ENCODE data around the gene PPIL6. TPM values are rescaled to one million over a fixed set of nuclear protein-coding genes. Genes with fewer than 3 reads are reported as not detected.

The PPIL6 gene
- total and polyA plus RNA-seq, 2 experiments from 2014 or later, result 1.7 TPM

- Mint-ChIP-seq H3K27me3 (ENCODE audit: insufficient read depth, low read depth, poor library complexity) (peaks cover 7% of the 10 kb centered on the region), H3K36me3 (ENCODE audit: low read depth) (no peaks in the 10 kb centered on the region), H3K9me3 (no peaks in the 10 kb centered on the region; the same call in 2 of the 3 replicates), H3K27ac (no peak overlapping the region), H3K4me1 (no peaks in the 10 kb centered on the region), H3K4me3 (no peak overlapping the region)
- Histone ChIP-seq H3K4me1 (ENCODE audit: insufficient read depth) (no peaks in the 10 kb centered on the region), H3F3A (replicated peaks; ENCODE audit: low read depth) (no peaks in the 10 kb centered on the region), H3K4me3 (no peak overlapping the region), H3K27me3 (ENCODE audit: insufficient read depth) (no peaks in the 10 kb centered on the region), H4K20me1 (replicated peaks; ENCODE audit: insufficient read depth) (no peaks in the 10 kb centered on the region), H3K79me2 (replicated peaks; ENCODE audit: insufficient read depth) (no peaks in the 10 kb centered on the region), H3K36me3 (ENCODE audit: insufficient read depth) (no peaks in the 10 kb centered on the region), H2AFZ (no peak overlapping the region), H3K4me2 (no peak overlapping the region), H3K9me2 (ENCODE audit: insufficient read depth) (peaks cover 9% of the 10 kb centered on the region; the same call in 1 of the 2 replicates), H3K27ac (ENCODE audit: low read depth) (no peak overlapping the region)
- no peak for DNase-seq (ENCODE audit: low spot score)
- no peak for ATAC-seq
- TF ChIP-seq EZH2 (IDR thresholded peaks at IDR 0.05; ENCODE audit: low read depth, unreplicated experiment), result no peak
- no peak for TF ChIP-seq CTCF (conservative IDR thresholded peaks at IDR 0.05; ENCODE audit: low read depth in 2 of 2)
Measured at GRCh38 chr6:109411034-109411433, 29.4 kb downstream of the PPIL6 start.

GRCh38 chr6:109406196-109406595 lies 34.2 kb downstream of the PPIL6 start:
- H3K4me1 ChIP-seq (ENCODE audit: insufficient read depth), result no peaks in the 10 kb centered on the region
- no peaks in the 10 kb centered on the region for H3K27me3 ChIP-seq (ENCODE audit: insufficient read depth)
- no peaks in the 10 kb centered on the region for H4K20me1 ChIP-seq (replicated peaks; ENCODE audit: insufficient read depth)
- H3K4me3 Mint-ChIP-seq, result no peak overlapping the region
- H3K9me3 Mint-ChIP-seq, result no peaks in the 10 kb centered on the region
- peaks cover 9% of the 10 kb centered on the region; the same call in 1 of the 2 replicates for H3K9me2 ChIP-seq (ENCODE audit: insufficient read depth)
- no peaks in the 10 kb centered on the region for H3K79me2 ChIP-seq (replicated peaks; ENCODE audit: insufficient read depth)
- no peak for ATAC-seq
- TF ChIP-seq ZNF462 (CRISPR knock-in tag; IDR thresholded peaks at IDR 0.05) (no peak), REST (IDR thresholded peaks at IDR 0.05; ENCODE audit: unreplicated experiment) (no peak)
- H3K4me1 Mint-ChIP-seq, result no peaks in the 10 kb centered on the region
- peaks cover 3% of the 10 kb centered on the region for H3K27me3 Mint-ChIP-seq (ENCODE audit: insufficient read depth, low read depth, poor library complexity)
- H3K4me2 ChIP-seq, result no peak overlapping the region
- H3K36me3 Mint-ChIP-seq (ENCODE audit: low read depth), result no peaks in the 10 kb centered on the region
- H3K27ac Mint-ChIP-seq, result no peak overlapping the region
- no peaks in the 10 kb centered on the region for H3K36me3 ChIP-seq (ENCODE audit: insufficient read depth)
- H2AFZ ChIP-seq, result no peak overlapping the region
- no peak overlapping the region for H3K4me3 ChIP-seq
- H3F3A ChIP-seq (replicated peaks; ENCODE audit: low read depth), result no peaks in the 10 kb centered on the region
- DNase-seq (ENCODE audit: low spot score), result no peak
- H3K27ac ChIP-seq (ENCODE audit: low read depth), result no peak overlapping the region
